Measurements from ENCODE around the gene RAB6B.

- TF ChIP-seq RFX5 (IDR thresholded peaks at IDR 0.05; ENCODE audit: low read depth, low read length), result no peak
- no peak for TF ChIP-seq CTCF (conservative IDR thresholded peaks at IDR 0.05; ENCODE audit: low read depth, low read length)
- no peak for TF ChIP-seq BHLHE40 (IDR thresholded peaks at IDR 0.05; ENCODE audit: low read depth, low read length)
- TF ChIP-seq POLR2A (IDR thresholded peaks at IDR 0.05; ENCODE audit: low read depth, low read length), result no peak
- TF ChIP-seq RCOR1 (IDR thresholded peaks at IDR 0.05; ENCODE audit: insufficient replicate concordance, low read length), result no peak
- TF ChIP-seq RAD21 (IDR thresholded peaks at IDR 0.05; ENCODE audit: low read length), result no peak
- no peak for TF ChIP-seq CEBPB (IDR thresholded peaks at IDR 0.05; ENCODE audit: low read depth, low read length)
- TF ChIP-seq CHD1 (IDR thresholded peaks at IDR 0.05; ENCODE audit: low read depth, low read length), result no peak
- TF ChIP-seq USF2 (IDR thresholded peaks at IDR 0.05; ENCODE audit: low read depth, low read length), result no peak
- TF ChIP-seq NFE2L2 (IDR thresholded peaks at IDR 0.05; ENCODE audit: low read depth, low read length), result no peak
- no peak for TF ChIP-seq MAFK (IDR thresholded peaks at IDR 0.05; ENCODE audit: low read depth, low read length)
- no peak for TF ChIP-seq MXI1 (IDR thresholded peaks at IDR 0.05; ENCODE audit: borderline replicate concordance, low read depth, low read length)
- TF ChIP-seq SMC3 (IDR thresholded peaks at IDR 0.05; ENCODE audit: low read depth, low read length), result no peak
Measured at GRCh38 chr3:133871368-133872090, 24.2 kb downstream of the RAB6B start.
